ENCODE measurements around the gene OSBPL2. TPM values are rescaled to one million over a fixed set of nuclear protein-coding genes. Genes with fewer than 3 reads are reported as not detected.

OSBPL2 gene
- total and polyA plus RNA-seq, 2 donors (not counting 3 experiments of a cell fraction or from before 2014, with no cell fraction given), result 13.1 to 33.0 TPM

DNA sequence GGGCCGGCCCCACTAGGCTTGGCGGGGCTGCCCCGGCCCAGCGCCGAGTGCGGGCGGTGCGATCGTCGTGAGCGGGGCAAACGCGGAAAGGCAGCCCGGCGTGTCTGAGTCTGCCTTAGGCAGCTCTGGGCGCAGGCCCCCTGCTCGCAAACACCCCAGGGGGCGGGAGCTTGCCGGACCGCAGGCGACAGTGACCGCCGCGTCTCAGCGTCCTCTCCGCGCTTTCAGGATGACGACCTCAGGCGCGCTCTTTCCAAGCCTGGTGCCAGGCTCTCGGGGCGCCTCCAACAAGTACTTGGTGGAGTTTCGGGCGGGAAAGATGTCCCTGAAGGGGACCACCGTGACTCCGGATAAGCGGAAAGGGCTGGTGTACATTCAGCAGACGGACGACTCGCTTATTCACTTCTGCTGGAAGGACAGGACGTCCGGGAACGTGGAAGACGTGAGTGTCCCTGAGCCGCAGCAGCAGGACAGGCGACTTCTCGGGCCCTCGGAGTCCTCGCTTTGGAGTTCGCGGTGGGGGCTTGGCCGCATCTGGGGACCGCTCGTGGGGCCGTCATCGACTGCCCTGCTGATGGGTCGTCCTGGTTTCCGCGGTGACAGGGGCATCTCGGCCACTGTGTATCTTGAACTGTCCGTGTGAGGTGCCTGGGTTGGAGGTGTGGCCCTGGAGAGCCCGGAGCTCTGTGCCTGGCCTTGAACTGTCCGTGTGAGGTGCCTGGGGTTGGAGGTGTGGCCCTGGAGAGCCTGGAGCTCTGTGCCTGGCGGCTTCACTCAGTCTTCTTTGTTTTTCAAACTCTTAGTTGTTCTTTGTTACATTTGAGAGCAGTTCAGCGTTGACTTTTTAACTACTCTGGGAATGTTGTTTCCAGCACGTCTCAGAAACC, 65.3 kb downstream of the OSBPL2 start:
- ChIA-PET CTCF (interaction anchor here (2.0 to 8.1 kb wide), 3 partner anchors 61 to 79 kb away, joined by 14 to 113 read pairs (median 33); no protein-coding TSS in a partner anchor), POLR2A (no interaction called here)
- no peak for FAIRE-seq
- Histone ChIP-seq H3K9me1 (replicated peaks; ENCODE audit: control insufficient read depth, extremely low read depth, insufficient read depth, low read length) (no peaks in the 10 kb centered on the region), H3K9ac (replicated peaks; ENCODE audit: extremely low read depth, insufficient read depth, low read length) (peak overlapping the region; percentile 77), H3K27me3 (ENCODE audit: control insufficient read depth in 2 of 2, insufficient read depth in 2 of 2, low read length in 2 of 2) (no peaks in the 10 kb centered on the region), H3K79me2 (ENCODE audit: control insufficient read depth, insufficient read depth, low read length) (peaks cover 41% of the 10 kb centered on the region), H3K27ac (ENCODE audit: insufficient read depth, low read depth, low read length) (peak overlapping the region; percentile 61), H3K4me2 (ENCODE audit: insufficient read depth, low read length) (peak overlapping the region; percentile 78), H3K4me3 (replicated peaks in 1 of 3; ENCODE audit: insufficient read depth in 1 of 3, low read depth in 1 of 3, low read length in 3 of 3) (peak overlapping the region; percentile 5 to 95 (median 50)), H4K20me1 (replicated peaks; ENCODE audit: control insufficient read depth, extremely low read depth, insufficient read depth, low read length) (no peaks in the 10 kb centered on the region), H3K9me3 (replicated peaks; ENCODE audit: control insufficient read depth, insufficient read depth, low read length) (no peaks in the 10 kb centered on the region), H3K36me3 (ENCODE audit: control insufficient read depth in 2 of 2, extremely low read depth in 1 of 2, insufficient read depth in 2 of 2, low read length in 2 of 2) (peaks cover 19 to 34% of the 10 kb centered on the region in 2 experiments), H2AFZ (ENCODE audit: low read depth, low read length) (no peak overlapping the region), H3K4me1 (ENCODE audit: control insufficient read depth, extremely low read depth, insufficient read depth, low read length) (peaks cover 21% of the 10 kb centered on the region)
- TF ChIP-seq MAX (IDR thresholded peaks at IDR 0.05; ENCODE audit: insufficient read depth, insufficient read length) (no peak), GATA2 (IDR thresholded peaks at IDR 0.05; ENCODE audit: insufficient read depth, insufficient read length, low read depth, low read length) (no peak), POLR2A (IDR thresholded peaks at IDR 0.05; ENCODE audit: low read depth, low read length) (peak; percentile 77), CTCF (IDR thresholded peaks at IDR 0.05; ENCODE audit: extremely low read depth in 1 of 2, insufficient read depth in 1 of 2, low read depth in 1 of 2, low read length in 2 of 2) (no peak)
- intact Hi-C loops (cut with micrococcal nuclease), result loop anchor here (2.0 to 10.0 kb wide), 3 partner anchors 293 to 491 kb away; partner anchors contain the start of gene MRGBP
- peak; percentile 36 for DNase-seq (ENCODE audit: low read depth, low spot score)
- TSS peak; percentile 16 for BruUV-seq (replicated peaks)
- dilution Hi-C loops (cut with MboI; ENCODE audit: extremely low pct_ligation_motif_present, low sequenced_read_pairs), result no loop called here

All from endothelial cell of umbilical vein (primary cell).